HEK293 (cell line): ENCODE measurements around the gene TEC.

Source experiments
- CTCF ChIA-PET: fragments of 350-600 bp; formaldehyde crosslinking; extraction: SDS; loops from one replicate; lab custom pipeline; 2021; ENCODE audit warnings: antibody characterized with exemption; lab: Yijun Ruan, JAX
- POLR2A ChIA-PET: fragments of 300-600 bp; formaldehyde crosslinking; extraction: SDS; loops from one replicate; lab custom pipeline; 2020; ENCODE audit warnings: antibody characterized with exemption, inconsistent platforms; lab: Yijun Ruan, JAX
- H3K27ac ChIP-seq: fragments of 200-500 bp; sonication (Bioruptor generic); 2 replicates; pipeline ENCODE4 v1.5.1; 2014; ENCODE audit warnings: low read depth, low read length, control low read depth, inconsistent platforms; ENCODE audit errors: extremely low read depth
- H3K36me3 ChIP-seq, 2 experiments: fragments of 200-500 bp in 1 of 2; sonication (Bioruptor generic) in 1 of 2; 1 replicate in 1 of 2; 2 replicates in 1 of 2; pipeline ENCODE4 v1.5.1; 2014 to 2017; ENCODE audit warnings: inconsistent platforms in 2 of 2, low read length in 2 of 2; ENCODE audit not compliant: control insufficient read depth in 2 of 2, insufficient read depth in 1 of 2
- H3K4me1 ChIP-seq: fragments of 200-500 bp; sonication (Bioruptor generic); 2 replicates; pipeline ENCODE4 v1.5.1; 2014; ENCODE audit warnings: mild to moderate bottlenecking, low read length, inconsistent platforms; ENCODE audit not compliant: control insufficient read depth, insufficient read depth
- H3K4me3 ChIP-seq: 2 replicates; pipeline ENCODE4 v1.5.1; 2011; ENCODE audit warnings: low read depth, mild to moderate bottlenecking, control low read depth, low read length, moderate library complexity
- H3K9me3 ChIP-seq: fragments of 200-500 bp; sonication (Bioruptor generic); 2 replicates; pipeline ENCODE4 v1.5.1; 2014; ENCODE audit warnings: low read depth, low read length, inconsistent platforms; ENCODE audit not compliant: control insufficient read depth, insufficient read depth
- GLI2 ChIP-seq: fragments of 450-650 bp; formaldehyde crosslinking; IDR thresholded peaks from 2 replicates; pipeline ENCODE4; 2017; ENCODE audit warnings: missing biosample characterization, missing genetic modification characterization, low read depth, borderline replicate concordance
- HOXA7 ChIP-seq: sonication (generic); formaldehyde crosslinking; IDR thresholded peaks from 2 replicates; pipeline ENCODE4 v1.8.1; 2022; ENCODE audit warnings: missing genetic modification reagents, borderline replicate concordance
- KLF10 ChIP-seq: fragments of 450-650 bp; IDR thresholded peaks from 2 replicates; pipeline ENCODE4 v1.5.1; 2018; ENCODE audit warnings: missing biosample characterization, mild to moderate bottlenecking, missing genetic modification characterization
- KLF7 ChIP-seq: fragments of 450-650 bp; formaldehyde crosslinking; IDR thresholded peaks from 2 replicates; pipeline ENCODE4 v1.5.1; 2016; ENCODE audit warnings: missing biosample characterization, missing genetic modification characterization, borderline replicate concordance
- SCRT2 ChIP-seq: fragments of 450-650 bp; formaldehyde crosslinking; IDR thresholded peaks from 2 replicates; pipeline ENCODE4 v1.5.1; 2016; ENCODE audit warnings: missing biosample characterization, missing genetic modification characterization
- SETDB1 ChIP-seq: IDR thresholded peaks from one replicate; pipeline ENCODE4 v1.6.1; 2017; ENCODE audit warnings: mild to moderate bottlenecking, low read length, moderate library complexity, mixed read lengths; ENCODE audit not compliant: insufficient read length
- TRIM28 ChIP-seq: IDR thresholded peaks from 2 replicates; pipeline ENCODE4 v1.6.1; 2011; ENCODE audit warnings: low read length, control low read depth, borderline replicate concordance
- ZBTB26 ChIP-seq: fragments of 450-650 bp; formaldehyde crosslinking; optimal IDR thresholded peaks from 2 replicates; pipeline ENCODE3; 2016; ENCODE audit warnings: missing biosample characterization, mild to moderate bottlenecking, missing genetic modification characterization
- ZFHX2 ChIP-seq: fragments of 450-650 bp; formaldehyde crosslinking; conservative IDR thresholded peaks from 2 replicates; pipeline ENCODE4 v1.5.1; 2016; ENCODE audit warnings: missing biosample characterization, missing genetic modification characterization
- ZFP41 ChIP-seq: fragments of 450-650 bp; formaldehyde crosslinking; IDR thresholded peaks from 2 replicates; pipeline ENCODE4 v1.5.1; 2016; ENCODE audit warnings: missing biosample characterization, missing genetic modification characterization, borderline replicate concordance
- ZIC2 ChIP-seq: fragments of 450-650 bp; formaldehyde crosslinking; IDR thresholded peaks from 2 replicates; pipeline ENCODE4 v1.5.1; 2016; ENCODE audit warnings: missing biosample characterization, missing genetic modification characterization
- ZNF157 ChIP-seq: fragments of 450-650 bp; formaldehyde crosslinking; IDR thresholded peaks from 2 replicates; pipeline ENCODE4 v1.5.1; 2016; ENCODE audit warnings: missing biosample characterization, missing genetic modification characterization
- ZNF211 ChIP-seq: fragments of 450-650 bp; formaldehyde crosslinking; IDR thresholded peaks from 2 replicates; pipeline ENCODE4 v1.5.1; 2016; ENCODE audit warnings: low read depth, missing biosample characterization, missing genetic modification characterization
- ZNF266 ChIP-seq: fragments of 450-650 bp; formaldehyde crosslinking; IDR thresholded peaks from 2 replicates; pipeline ENCODE4 v1.5.1; 2016; ENCODE audit warnings: missing biosample characterization, missing genetic modification characterization, low read depth
- ZNF513 ChIP-seq: fragments of 450-650 bp; IDR thresholded peaks from 2 replicates; pipeline ENCODE4 v1.5.1; 2018; ENCODE audit warnings: missing biosample characterization, missing genetic modification characterization
- ZNF555 ChIP-seq: fragments of 450-650 bp; formaldehyde crosslinking; conservative IDR thresholded peaks from 2 replicates; pipeline ENCODE4 v1.5.1; 2017; ENCODE audit warnings: missing biosample characterization, mild to moderate bottlenecking, missing genetic modification characterization, inconsistent platforms
- ZNF585B ChIP-seq: fragments of 450-650 bp; formaldehyde crosslinking; IDR thresholded peaks from 2 replicates; pipeline ENCODE4 v1.5.1; 2016; ENCODE audit warnings: missing biosample characterization, missing genetic modification characterization
- ZNF610 ChIP-seq: fragments of 450-650 bp; formaldehyde crosslinking; IDR thresholded peaks from 2 replicates; pipeline ENCODE4 v1.5.1; 2016; ENCODE audit warnings: missing biosample characterization, missing genetic modification characterization, borderline replicate concordance
- ZNF623 ChIP-seq: fragments of 450-650 bp; formaldehyde crosslinking; IDR thresholded peaks from 2 replicates; pipeline ENCODE4 v1.5.1; 2016; ENCODE audit warnings: missing biosample characterization, missing genetic modification characterization
- TF ChIP-seq, protein P1 (sequence below): fragments of 450-650 bp; formaldehyde crosslinking; IDR thresholded peaks from 2 replicates; pipeline ENCODE4 v1.5.1; 2016; ENCODE audit warnings: missing biosample characterization, missing genetic modification characterization
- TF ChIP-seq, protein P2 (sequence below): fragments of 450-650 bp; formaldehyde crosslinking; IDR thresholded peaks from 2 replicates; pipeline ENCODE4 v1.5.1; 2016; ENCODE audit warnings: missing biosample characterization, missing genetic modification characterization

Gene TEC

GRCh38 chr4:48156423-48156822, 113.2 kb downstream of the TEC start:
- ChIA-PET POLR2A (no interaction called here), CTCF (no interaction called here)
- Histone ChIP-seq H3K4me1 (no peaks in the 10 kb centered on the region), H3K9me3 (no peaks in the 10 kb centered on the region), H3K4me3 (no peak overlapping the region), H3K36me3 (peaks cover 0 to 14% of the 10 kb centered on the region in 2 experiments; a peak in 1 of 3 replicates), H3K27ac (no peak overlapping the region)
- no peak for TF ChIP-seq ZBTB26 (tag by site-specific recombination)
- no peak for TF ChIP-seq ZNF513 (tag by site-specific recombination)
- TF ChIP-seq, protein P1, sequence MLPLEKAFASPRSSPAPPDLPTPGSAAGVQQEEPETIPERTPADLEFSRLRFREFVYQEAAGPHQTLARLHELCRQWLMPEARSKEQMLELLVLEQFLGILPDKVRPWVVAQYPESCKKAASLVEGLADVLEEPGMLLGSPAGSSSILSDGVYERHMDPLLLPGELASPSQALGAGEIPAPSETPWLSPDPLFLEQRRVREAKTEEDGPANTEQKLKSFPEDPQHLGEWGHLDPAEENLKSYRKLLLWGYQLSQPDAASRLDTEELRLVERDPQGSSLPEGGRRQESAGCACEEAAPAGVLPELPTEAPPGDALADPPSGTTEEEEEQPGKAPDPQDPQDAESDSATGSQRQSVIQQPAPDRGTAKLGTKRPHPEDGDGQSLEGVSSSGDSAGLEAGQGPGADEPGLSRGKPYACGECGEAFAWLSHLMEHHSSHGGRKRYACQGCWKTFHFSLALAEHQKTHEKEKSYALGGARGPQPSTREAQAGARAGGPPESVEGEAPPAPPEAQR: no peak
- no peak for TF ChIP-seq ZNF555 (tag by site-specific recombination)
- TF ChIP-seq GLI2 (tag by site-specific recombination): no peak
- TF ChIP-seq KLF7 (tag by site-specific recombination): no peak
- no peak for TF ChIP-seq ZNF211 (tag by site-specific recombination)
- no peak for TF ChIP-seq SCRT2
- TF ChIP-seq HOXA7 (CRISPR knock-in tag): no peak
- no peak for TF ChIP-seq ZNF157 (tag by site-specific recombination)
- TF ChIP-seq ZFHX2 (tag by site-specific recombination): no peak
- TF ChIP-seq KLF10 (tag by site-specific recombination): no peak
- TF ChIP-seq ZNF623 (tag by site-specific recombination): no peak
- TF ChIP-seq ZNF266 (tag by site-specific recombination): no peak
- TF ChIP-seq ZNF610: no peak
- no peak for TF ChIP-seq ZNF585B (tag by site-specific recombination)
- TF ChIP-seq ZIC2: no peak
- TF ChIP-seq, protein P2, sequence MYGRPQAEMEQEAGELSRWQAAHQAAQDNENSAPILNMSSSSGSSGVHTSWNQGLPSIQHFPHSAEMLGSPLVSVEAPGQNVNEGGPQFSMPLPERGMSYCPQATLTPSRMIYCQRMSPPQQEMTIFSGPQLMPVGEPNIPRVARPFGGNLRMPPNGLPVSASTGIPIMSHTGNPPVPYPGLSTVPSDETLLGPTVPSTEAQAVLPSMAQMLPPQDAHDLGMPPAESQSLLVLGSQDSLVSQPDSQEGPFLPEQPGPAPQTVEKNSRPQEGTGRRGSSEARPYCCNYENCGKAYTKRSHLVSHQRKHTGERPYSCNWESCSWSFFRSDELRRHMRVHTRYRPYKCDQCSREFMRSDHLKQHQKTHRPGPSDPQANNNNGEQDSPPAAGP: no peak
- no peak for TF ChIP-seq ZFP41 (tag by site-specific recombination)

GRCh38 chr4:48153791-48154550, 115.7 kb downstream of the TEC start:
- Histone ChIP-seq H3K9me3 (no peaks in the 10 kb centered on the region), H3K27ac (no peak overlapping the region), H3K36me3 (peaks cover 0 to 14% of the 10 kb centered on the region in 2 experiments; a peak in 1 of 3 replicates), H3K4me1 (no peaks in the 10 kb centered on the region), H3K4me3 (no peak overlapping the region)
- CTCF ChIA-PET: interaction anchor here (0.7 kb wide), 1 partner anchor 27 kb away, joined by 3 read pairs; no protein-coding TSS in a partner anchor
- POLR2A ChIA-PET: no interaction called here
- no peak for TF ChIP-seq KLF7 (tag by site-specific recombination)
- TF ChIP-seq TRIM28: peak; percentile 87
- peak; percentile 81 for TF ChIP-seq SETDB1
